GM12878 (cell line): Measurements from ENCODE around the gene SUMF1. TPM values are rescaled to one million over a fixed set of nuclear protein-coding genes. Genes with fewer than 3 reads are reported as not detected.

Experiments
- ATAC-seq: fragments of 200-7000 bp; cut with Tn5 transposase; 3 replicates; pipeline ENCODE4 v1.9.1; 2020; ENCODE audit warnings: mild to moderate bottlenecking, moderate library complexity
- BruUV-seq: library from RNA; stranded (reverse); fragments of 400-500 nt; replicated peaks from 2 replicates; lab custom pipeline; 2021; lab: Mats Ljungman, UMichigan
- CTCF ChIA-PET: fragments of 300-600 bp; sonication (Branson Sonifier 250); formaldehyde crosslinking; extraction: SDS; loops from one replicate; lab custom pipeline; 2021; ENCODE audit warnings: inconsistent platforms; lab: Yijun Ruan, JAX
- POLR2A ChIA-PET: fragments of 350-600 bp; formaldehyde crosslinking; extraction: SDS; loops from one replicate; lab custom pipeline; 2021; ENCODE audit warnings: inconsistent platforms; lab: Charles Lee
- RAD21 ChIA-PET: fragments of 300-600 bp; sonication (Branson Sonifier 250); formaldehyde crosslinking; loops from one replicate; lab custom pipeline; 2023; ENCODE audit warnings: antibody characterized with exemption; ENCODE audit not compliant: unreplicated experiment; lab: Charles Lee
- SMC1A ChIA-PET: fragments of 300-600 bp; sonication (Branson Sonifier 250); formaldehyde crosslinking; loops from one replicate; lab custom pipeline; 2023; ENCODE audit not compliant: unreplicated experiment, uncharacterized antibody; lab: Charles Lee
- DNase-seq: peaks from one replicate; pipeline ENCODE4 v3.0.0-alpha.2; 2011; ENCODE audit warnings: low read depth, low spot score
- FAIRE-seq: peaks from 3 replicates; lab custom pipeline; 2011; peaks lifted over from hg19 to GRCh38; lab: Jason Lieb, UNC
- H2AFZ ChIP-seq: 2 replicates; pipeline ENCODE4 v1.6.0; 2011; ENCODE audit warnings: low read depth, low read length, control low read depth; ENCODE audit not compliant: control insufficient read depth
- H3K27ac ChIP-seq: 2 replicates; pipeline ENCODE4 v1.5.1; 2011; ENCODE audit warnings: control low read depth; ENCODE audit not compliant: control insufficient read depth, insufficient read depth
- H3K27me3 ChIP-seq, 2 experiments: replicated peaks in 1 of 2; 2 replicates each; pipeline versions ENCODE4 v1.6.0 to v1.6.1; 2011; ENCODE audit warnings: low read length in 1 of 2; ENCODE audit not compliant: control insufficient read depth in 2 of 2, insufficient read depth in 2 of 2
- H3K36me3 ChIP-seq, 2 experiments: 2 replicates each; pipeline ENCODE4 v1.5.1; 2011; ENCODE audit warnings: low read length in 1 of 2; ENCODE audit not compliant: control insufficient read depth in 2 of 2, insufficient read depth in 2 of 2
- H3K4me1 ChIP-seq: 2 replicates; pipeline ENCODE4 v1.6.1; 2011; ENCODE audit warnings: mild to moderate bottlenecking, low read length, moderate library complexity, mixed read lengths; ENCODE audit not compliant: control insufficient read depth, insufficient read depth
- H3K4me2 ChIP-seq: 2 replicates; pipeline ENCODE4 v1.6.0; 2011; ENCODE audit warnings: control low read depth; ENCODE audit not compliant: control insufficient read depth, insufficient read depth
- H3K4me3 ChIP-seq: fragments of 200-600 bp; sonication (generic); 2 replicates; pipeline ENCODE4 v1.5.1; 2016
- H3K79me2 ChIP-seq: 2 replicates; pipeline ENCODE4 v1.6.0; 2011; ENCODE audit warnings: low read length; ENCODE audit not compliant: control insufficient read depth, insufficient read depth
- H3K9ac ChIP-seq: 2 replicates; pipeline ENCODE4 v1.8.0; 2011; ENCODE audit warnings: low read length, control low read depth, mixed read lengths; ENCODE audit not compliant: control insufficient read depth, insufficient read depth
- H3K9me3 ChIP-seq: replicated peaks from 3 replicates; pipeline ENCODE4 v1.5.1; 2011; ENCODE audit warnings: mild to moderate bottlenecking, low read length; ENCODE audit not compliant: control insufficient read depth, insufficient read depth
- H4K20me1 ChIP-seq: 2 replicates; pipeline ENCODE4 v1.6.0; 2011; ENCODE audit not compliant: control insufficient read depth, insufficient read depth
- ATF7 ChIP-seq: fragments of 450-650 bp; IDR thresholded peaks from 2 replicates; pipeline ENCODE4 v1.6.1; 2016; ENCODE audit warnings: low read depth, mild to moderate bottlenecking
- HDGF ChIP-seq: fragments of 450-650 bp; IDR thresholded peaks from 2 replicates; pipeline ENCODE4 v1.6.1; 2016; ENCODE audit warnings: antibody characterized with exemption
- NFYA ChIP-seq: IDR thresholded peaks from 2 replicates; pipeline ENCODE4 v1.6.1; 2011; ENCODE audit warnings: low read depth, mild to moderate bottlenecking, low read length, improper control_type of control experiment, borderline replicate concordance
- POLR2A ChIP-seq: IDR thresholded peaks from 2 replicates; pipeline ENCODE4 v1.6.1; 2011; ENCODE audit warnings: low read depth, mild to moderate bottlenecking, low read length
- SIN3A ChIP-seq: IDR thresholded peaks from 2 replicates; pipeline ENCODE4 v1.6.1; 2012; ENCODE audit warnings: low read depth, low read length, improper control_type of control experiment
- TCF7 ChIP-seq: IDR thresholded peaks from 2 replicates; pipeline ENCODE4 v1.6.1; 2014; ENCODE audit warnings: antibody characterized with exemption, borderline replicate concordance
- YBX1 ChIP-seq: fragments of 450-650 bp; IDR thresholded peaks from 2 replicates; pipeline ENCODE4 v1.6.1; 2016; ENCODE audit warnings: antibody characterized with exemption
- ZBTB11 ChIP-seq: fragments of 450-650 bp; formaldehyde crosslinking; IDR thresholded peaks from 2 replicates; pipeline ENCODE4 v1.5.0; 2022; ENCODE audit warnings: mild to moderate bottlenecking, missing genetic modification characterization
- ZNF622 ChIP-seq: fragments of 450-650 bp; IDR thresholded peaks from 2 replicates; pipeline ENCODE4 v1.6.1; 2017; ENCODE audit warnings: mild to moderate bottlenecking, inconsistent platforms
- WGBS: methylation state at CpG from one replicate; pipeline ENCODE4 v1.1.6; 2016; ENCODE audit warnings: low lambda C conversion rate; ENCODE audit not compliant: insufficient replicate concordance, insufficient coverage; ENCODE audit errors: missing lambda C conversion rate; 5-methylcytosine and 5-hydroxymethylcytosine counted together
- in situ Hi-C: fragments of 300-500 bp; cut with MboI; formaldehyde crosslinking; loops from 9 replicates; pipeline ENCODE4 v1.14.3; 2018; ENCODE audit warnings: mixed read lengths
- intact Hi-C: fragments of 100-400 bp; cut with micrococcal nuclease; formaldehyde crosslinking; loops from one replicate; pipeline ENCODE4 v1.14.2; 2022; ENCODE audit not compliant: unreplicated experiment
- polyA plus RNA-seq, 11 experiments: library from polyadenylated mRNA; depleted of rRNA in 4 of 11; unstranded in 6 of 11; stranded (reverse) in 5 of 11; fragments of >200 nt; fragmentation: Nextera tagmentation in 4 of 11; fragmentation: Illumina TruSeq in 1 of 11; extraction: Ambion mirVana in 4 of 11; extraction: Trizol in 1 of 11; gene quantifications; 1 replicate in 1 of 11; 2 replicates in 10 of 11; pipeline versions ENCODE4 v1.2.1 to v1.2.3, GENCODE V29; 2011 to 2016; ENCODE audit warnings: inconsistent platforms in 2 of 11, missing spikeins in 2 of 11, low read depth in 1 of 11
- total RNA-seq, 4 experiments: library from RNA; depleted of rRNA in 3 of 4; stranded (reverse); fragments of >200 nt in 3 of 4; fragmentation: Illumina TruSeq in 1 of 4; extraction: Trizol in 1 of 4; gene quantifications; 2 replicates each; pipeline versions ENCODE4 v1.2.1 to v1.2.3, GENCODE V29; 2013 to 2021
- TF ChIP-seq, protein P1 (sequence below): fragments of 450-650 bp; IDR thresholded peaks from 2 replicates; pipeline ENCODE4 v1.6.1; 2016; ENCODE audit warnings: mild to moderate bottlenecking
- TF ChIP-seq, protein P2 (sequence below): IDR thresholded peaks from 2 replicates; pipeline ENCODE4 v1.6.1; 2012; ENCODE audit warnings: low read length, inconsistent platforms

The SUMF1 gene
- total and polyA plus RNA-seq, 10 of the 15 experiments (the other 5 are each of a cell fraction or from before 2014, with no cell fraction given): 3.2 to 14.3 (median 8.5) TPM

GRCh38 chr3:4417449-4417848, 49.6 kb downstream of the SUMF1 start:
- H3K79me2 ChIP-seq: no peaks in the 10 kb centered on the region
- no peaks in the 10 kb centered on the region; the same call in 1 of the 2 replicates for H3K4me1 ChIP-seq
- TF ChIP-seq ZNF622 (no peak), ZBTB11 (CRISPR knock-in tag) (no peak), ATF7 (no peak), HDGF (no peak), YBX1 (no peak), POLR2A (no peak), NFYA (no peak), SIN3A (no peak), TCF7 (no peak)
- TF ChIP-seq, protein P1, sequence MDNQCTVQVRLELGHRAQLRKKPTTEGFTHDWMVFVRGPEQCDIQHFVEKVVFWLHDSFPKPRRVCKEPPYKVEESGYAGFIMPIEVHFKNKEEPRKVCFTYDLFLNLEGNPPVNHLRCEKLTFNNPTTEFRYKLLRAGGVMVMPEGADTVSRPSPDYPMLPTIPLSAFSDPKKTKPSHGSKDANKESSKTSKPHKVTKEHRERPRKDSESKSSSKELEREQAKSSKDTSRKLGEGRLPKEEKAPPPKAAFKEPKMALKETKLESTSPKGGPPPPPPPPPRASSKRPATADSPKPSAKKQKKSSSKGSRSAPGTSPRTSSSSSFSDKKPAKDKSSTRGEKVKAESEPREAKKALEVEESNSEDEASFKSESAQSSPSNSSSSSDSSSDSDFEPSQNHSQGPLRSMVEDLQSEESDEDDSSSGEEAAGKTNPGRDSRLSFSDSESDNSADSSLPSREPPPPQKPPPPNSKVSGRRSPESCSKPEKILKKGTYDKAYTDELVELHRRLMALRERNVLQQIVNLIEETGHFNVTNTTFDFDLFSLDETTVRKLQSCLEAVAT: no peak
- TF ChIP-seq, protein P2, sequence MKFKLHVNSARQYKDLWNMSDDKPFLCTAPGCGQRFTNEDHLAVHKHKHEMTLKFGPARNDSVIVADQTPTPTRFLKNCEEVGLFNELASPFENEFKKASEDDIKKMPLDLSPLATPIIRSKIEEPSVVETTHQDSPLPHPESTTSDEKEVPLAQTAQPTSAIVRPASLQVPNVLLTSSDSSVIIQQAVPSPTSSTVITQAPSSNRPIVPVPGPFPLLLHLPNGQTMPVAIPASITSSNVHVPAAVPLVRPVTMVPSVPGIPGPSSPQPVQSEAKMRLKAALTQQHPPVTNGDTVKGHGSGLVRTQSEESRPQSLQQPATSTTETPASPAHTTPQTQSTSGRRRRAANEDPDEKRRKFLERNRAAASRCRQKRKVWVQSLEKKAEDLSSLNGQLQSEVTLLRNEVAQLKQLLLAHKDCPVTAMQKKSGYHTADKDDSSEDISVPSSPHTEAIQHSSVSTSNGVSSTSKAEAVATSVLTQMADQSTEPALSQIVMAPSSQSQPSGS: no peak
- ChIA-PET RAD21 (no interaction called here), CTCF (no interaction called here), SMC1A (interaction anchor here (1.1 kb wide), 1 partner anchor 182 kb away, joined by 3 read pairs; no protein-coding TSS in a partner anchor), POLR2A (no interaction called here)
- ATAC-seq: no peak
- intact Hi-C loops: no loop called here
- WGBS: 97% methylated on average over 1 of the region's 1 CpG
- no peaks in the 10 kb centered on the region; a peak in 1 of 4 replicates for H3K36me3 ChIP-seq
- H3K9me3 ChIP-seq: no peaks in the 10 kb centered on the region
- no peaks in the 10 kb centered on the region for H3K27me3 ChIP-seq
- no peak overlapping the region for H3K4me2 ChIP-seq
- no peak overlapping the region for H3K9ac ChIP-seq
- no peak overlapping the region for H3K4me3 ChIP-seq
- no peak for DNase-seq
- no peak overlapping the region for H3K27ac ChIP-seq
- in situ Hi-C loops: no loop called here
- no peak overlapping the region for H2AFZ ChIP-seq
- H4K20me1 ChIP-seq: no peaks in the 10 kb centered on the region
- no peak for FAIRE-seq
- no TSS peak for BruUV-seq
